Brain microvascular endothelial cell (primary cell): ENCODE measurements around the gene DHH.

ENCODE experiments used
- DNase-seq: peaks from one replicate; pipeline ENCODE4 v3.0.0-alpha.2; 2020
- H3K27ac ChIP-seq: fragments of 250-450 bp; sonication (Bioruptor Pico); 2 replicates; pipeline ENCODE4 v1.5.1; 2020; ENCODE audit warnings: mild to moderate bottlenecking, moderate library complexity
- H3K27me3 ChIP-seq: fragments of 250-450 bp; sonication (Bioruptor Pico); replicated peaks from 2 replicates; pipeline ENCODE4 v1.5.1; 2020; ENCODE audit warnings: mild to moderate bottlenecking
- H3K36me3 ChIP-seq: fragments of 250-450 bp; sonication (Bioruptor Pico); replicated peaks from 2 replicates; pipeline ENCODE4 v1.5.1; 2020; ENCODE audit warnings: mild to moderate bottlenecking
- H3K4me3 ChIP-seq: 2 replicates; pipeline ENCODE4 v1.5.1; 2011; ENCODE audit warnings: low read depth, mild to moderate bottlenecking, control low read depth, low read length, moderate library complexity
- in situ Hi-C: cut with HindIII; loops from 2 replicates; pipeline ENCODE4 v1.10.0; 2017; ENCODE audit warnings: low sequenced_read_pairs, low pct_ligation_motif_present
- TF ChIP-seq, protein P1 (sequence below): IDR thresholded peaks from 2 replicates; pipeline ENCODE4 v1.5.1; 2011; ENCODE audit warnings: low read depth, mild to moderate bottlenecking, moderate library complexity, low read length, control low read depth, inconsistent platforms; ENCODE audit errors: missing control alignments

The DHH gene

DNA sequence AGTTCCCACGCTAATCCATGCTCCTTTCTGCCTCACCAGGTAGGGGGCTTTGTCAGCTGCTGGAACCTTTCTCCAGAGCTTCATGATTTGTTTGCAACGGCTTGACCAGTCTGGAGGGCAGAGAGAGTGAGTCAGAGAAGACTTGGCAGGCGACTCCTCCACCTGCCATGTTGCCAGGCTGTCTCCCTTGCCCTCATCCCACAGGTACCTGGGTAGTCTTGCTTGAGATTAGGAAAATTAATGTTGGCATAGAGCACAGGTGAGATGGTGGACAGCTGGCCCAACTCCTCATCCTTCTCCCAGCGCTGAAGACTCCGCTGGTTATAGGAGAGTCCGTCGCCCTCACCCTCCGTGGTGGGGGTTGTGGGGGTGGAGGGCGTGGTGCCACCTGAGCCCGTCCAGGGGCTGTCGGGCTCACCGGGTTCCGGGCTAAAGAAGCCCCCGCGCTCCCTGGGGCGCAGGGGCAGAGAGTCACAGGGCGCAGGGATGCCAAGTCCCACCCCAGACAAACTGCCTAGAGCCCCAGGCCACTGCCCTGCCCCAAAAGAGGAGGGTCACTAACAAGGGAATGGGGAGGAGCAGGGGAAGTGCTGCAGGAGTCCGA, 52.6 kb downstream of the DHH start:
- Histone ChIP-seq H3K27ac (no peak overlapping the region), H3K36me3 (peaks cover 88% of the 10 kb centered on the region), H3K4me3 (no peak overlapping the region), H3K27me3 (no peaks in the 10 kb centered on the region)
- TF ChIP-seq, protein P1, sequence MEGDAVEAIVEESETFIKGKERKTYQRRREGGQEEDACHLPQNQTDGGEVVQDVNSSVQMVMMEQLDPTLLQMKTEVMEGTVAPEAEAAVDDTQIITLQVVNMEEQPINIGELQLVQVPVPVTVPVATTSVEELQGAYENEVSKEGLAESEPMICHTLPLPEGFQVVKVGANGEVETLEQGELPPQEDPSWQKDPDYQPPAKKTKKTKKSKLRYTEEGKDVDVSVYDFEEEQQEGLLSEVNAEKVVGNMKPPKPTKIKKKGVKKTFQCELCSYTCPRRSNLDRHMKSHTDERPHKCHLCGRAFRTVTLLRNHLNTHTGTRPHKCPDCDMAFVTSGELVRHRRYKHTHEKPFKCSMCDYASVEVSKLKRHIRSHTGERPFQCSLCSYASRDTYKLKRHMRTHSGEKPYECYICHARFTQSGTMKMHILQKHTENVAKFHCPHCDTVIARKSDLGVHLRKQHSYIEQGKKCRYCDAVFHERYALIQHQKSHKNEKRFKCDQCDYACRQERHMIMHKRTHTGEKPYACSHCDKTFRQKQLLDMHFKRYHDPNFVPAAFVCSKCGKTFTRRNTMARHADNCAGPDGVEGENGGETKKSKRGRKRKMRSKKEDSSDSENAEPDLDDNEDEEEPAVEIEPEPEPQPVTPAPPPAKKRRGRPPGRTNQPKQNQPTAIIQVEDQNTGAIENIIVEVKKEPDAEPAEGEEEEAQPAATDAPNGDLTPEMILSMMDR = no peak
- in situ Hi-C loops = no loop called here
- DNase-seq = no peak

GRCh38 chr12:49041036-49041880, 53.3 kb downstream of the DHH start:
- no peak for DNase-seq
- TF ChIP-seq, protein P1 = no peak
- no peaks in the 10 kb centered on the region for H3K27me3 ChIP-seq
- no peak overlapping the region for H3K27ac ChIP-seq
- in situ Hi-C loops = no loop called here
- H3K36me3 ChIP-seq = peaks cover 87% of the 10 kb centered on the region
- no peak overlapping the region for H3K4me3 ChIP-seq

DNA sequence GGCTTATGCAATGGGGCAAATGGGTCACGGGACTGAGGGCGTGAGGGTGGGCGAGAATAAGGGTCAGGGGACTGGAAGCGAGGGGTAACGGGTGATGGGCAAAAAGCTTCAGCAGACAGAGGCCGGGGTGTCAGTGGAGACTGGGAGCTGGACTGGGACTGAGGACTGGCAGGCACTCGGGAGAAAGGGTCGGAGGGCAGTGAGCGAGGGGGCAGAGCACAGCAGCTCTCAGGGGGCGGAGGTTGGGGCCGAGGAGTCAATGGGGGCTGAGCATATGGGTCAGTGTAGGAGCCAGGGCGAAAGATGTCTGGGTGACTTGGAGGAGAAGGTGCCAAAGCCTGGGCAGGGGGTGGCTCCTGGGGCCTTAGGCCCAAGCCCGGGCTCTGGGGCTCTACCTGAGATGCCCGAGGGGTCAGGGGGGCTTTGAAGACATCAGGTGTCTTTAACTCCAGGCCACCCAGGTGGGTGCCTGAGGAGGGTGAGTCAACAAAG, 54.2 kb downstream of the DHH start:
- Histone ChIP-seq H3K4me3 (no peak overlapping the region), H3K36me3 (peaks cover 86% of the 10 kb centered on the region), H3K27ac (no peak overlapping the region), H3K27me3 (no peaks in the 10 kb centered on the region)
- no peak for DNase-seq
- in situ Hi-C loops = no loop called here
- TF ChIP-seq, protein P1 = no peak

- Histone ChIP-seq H3K27ac (no peak overlapping the region), H3K36me3 (peaks cover 84% of the 10 kb centered on the region), H3K4me3 (no peak overlapping the region), H3K27me3 (no peaks in the 10 kb centered on the region)
- TF ChIP-seq, protein P1 = no peak
- no peak for DNase-seq
- in situ Hi-C loops = no loop called here
These were observed 54.9 kb downstream of the DHH start for GRCh38 chr12:49039421-49040363.

GRCh38 chr12:49038291-49038955, 56.2 kb downstream of the DHH start:
- Histone ChIP-seq H3K27me3 (no peaks in the 10 kb centered on the region), H3K4me3 (no peak overlapping the region), H3K27ac (no peak overlapping the region), H3K36me3 (peaks cover 83% of the 10 kb centered on the region)
- no peak for DNase-seq
- in situ Hi-C loops = no loop called here
- TF ChIP-seq, protein P1 = no peak
